Ovary (tissue), 3 donors: ENCODE data around the gene NFIA.

Experiments used
- CTCF ChIP-seq, 3 donors: fragments of 450-650 bp in 2 of 3; fragments of 200-600 bp in 1 of 3; IDR thresholded peaks; one replicate each; pipeline versions ENCODE4 v1.5.1 to v1.8.0; 2016 to 2022; ENCODE audit warnings: antibody characterized with exemption in 3 of 3, mild to moderate bottlenecking in 1 of 3
- POLR2A ChIP-seq: fragments of 450-650 bp; IDR thresholded peaks from one replicate; pipeline ENCODE4 v1.6.1; 2017; ENCODE audit warnings: antibody characterized with exemption, mild to moderate bottlenecking, moderate library complexity
- donor health status: DM: no; HTN: no; CAD: no.

GRCh38 chr1:61169045-61169444 is 86.7 kb downstream of the NFIA start:
- TF ChIP-seq CTCF (IDR thresholded peaks at IDR 0.05), result no peak
- TF ChIP-seq POLR2A, result no peak
